Liver (tissue), 3 donors: Measurements from ENCODE around the gene SH3RF3.

Experiments used
- JUND ChIP-seq, 2 donors: IDR thresholded peaks; 2 replicates each; pipeline ENCODE4 v1.6.1; 2016; ENCODE audit warnings: antibody characterized with exemption in 2 of 2
- RAD21 ChIP-seq, 2 donors: IDR thresholded peaks; 2 replicates each; pipeline ENCODE4 v1.6.1; 2016; ENCODE audit warnings: antibody characterized with exemption in 2 of 2, mild to moderate bottlenecking in 2 of 2
- SP1 ChIP-seq: IDR thresholded peaks from 2 replicates; pipeline ENCODE4 v1.6.1; 2018; ENCODE audit warnings: antibody characterized with exemption, mild to moderate bottlenecking
- TAF1 ChIP-seq: conservative IDR thresholded peaks from 2 replicates; pipeline ENCODE4 v1.6.1; 2016; ENCODE audit warnings: antibody characterized with exemption, mild to moderate bottlenecking
- YY1 ChIP-seq: IDR thresholded peaks from 2 replicates; pipeline ENCODE4 v1.6.1; 2016; ENCODE audit warnings: antibody characterized with exemption, mild to moderate bottlenecking
- TF ChIP-seq, protein P1 (sequence below): fragments of 150-350 bp; IDR thresholded peaks from 2 replicates; pipeline ENCODE4 v1.5.1; 2017; ENCODE audit warnings: improper control_type of control experiment, low read depth, low read length; ENCODE audit not compliant: missing input control
- TF ChIP-seq, protein P2 (sequence below): IDR thresholded peaks from 2 replicates; pipeline ENCODE4 v1.6.1; 2016; ENCODE audit warnings: antibody characterized with exemption
- TF ChIP-seq, protein P3 (sequence below): IDR thresholded peaks from 2 replicates; pipeline ENCODE4 v1.6.1; 2016; ENCODE audit warnings: antibody characterized with exemption
- TF ChIP-seq, protein P4 (sequence below): IDR thresholded peaks from 2 replicates; pipeline ENCODE4 v1.6.1; 2016; ENCODE audit warnings: antibody characterized with exemption, mild to moderate bottlenecking
- donor health status: healthy.
- donor health status: healthy.

DNA sequence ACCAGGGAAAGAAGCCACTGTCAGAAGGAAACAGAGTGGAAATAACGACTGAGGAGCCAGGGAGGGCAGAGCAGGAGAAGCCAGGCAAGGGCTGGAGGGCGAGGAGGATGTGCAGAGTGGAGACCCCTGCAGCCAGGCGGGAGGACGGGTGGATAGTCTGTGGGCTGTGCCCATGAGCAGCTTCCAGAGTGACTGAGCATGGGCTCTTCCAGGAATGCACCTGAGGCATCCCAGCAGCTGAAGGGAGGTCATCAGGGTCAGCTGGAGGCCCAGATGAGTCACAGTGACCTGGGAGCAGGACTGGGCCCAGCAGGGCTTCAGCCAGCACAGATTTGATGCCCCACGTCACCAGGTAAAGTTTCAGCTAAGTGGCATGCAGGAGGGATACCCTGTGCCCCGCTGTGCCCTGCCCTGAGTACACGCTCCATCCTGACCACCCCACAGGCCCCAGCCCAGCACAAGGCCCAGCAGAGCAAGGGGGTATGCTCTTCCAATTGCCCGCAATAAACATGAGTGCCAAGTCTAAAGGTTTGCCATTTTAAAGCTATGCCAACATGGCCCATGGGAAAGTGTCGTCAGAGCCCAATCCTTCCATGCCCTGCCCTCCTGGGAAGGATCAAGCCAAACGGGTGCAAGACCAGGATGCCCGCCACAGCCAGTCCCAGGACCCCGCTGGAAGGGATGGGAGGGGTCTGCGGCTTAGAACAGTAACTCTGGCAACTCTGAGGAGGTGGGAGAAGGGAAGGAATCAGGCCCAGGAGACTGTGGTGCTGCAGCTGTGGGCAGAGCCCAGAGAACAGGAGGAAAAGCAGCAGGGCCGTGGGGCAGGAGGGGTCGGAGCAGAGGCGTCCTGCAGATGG lies 399.1 kb downstream of the SH3RF3 start:
- TF ChIP-seq YY1 (no peak), TAF1 (no peak), SP1 (no peak), JUND (IDR thresholded peaks at IDR 0.05) (no peak), RAD21 (IDR thresholded peaks at IDR 0.05) (no peak)
- TF ChIP-seq, protein P1, sequence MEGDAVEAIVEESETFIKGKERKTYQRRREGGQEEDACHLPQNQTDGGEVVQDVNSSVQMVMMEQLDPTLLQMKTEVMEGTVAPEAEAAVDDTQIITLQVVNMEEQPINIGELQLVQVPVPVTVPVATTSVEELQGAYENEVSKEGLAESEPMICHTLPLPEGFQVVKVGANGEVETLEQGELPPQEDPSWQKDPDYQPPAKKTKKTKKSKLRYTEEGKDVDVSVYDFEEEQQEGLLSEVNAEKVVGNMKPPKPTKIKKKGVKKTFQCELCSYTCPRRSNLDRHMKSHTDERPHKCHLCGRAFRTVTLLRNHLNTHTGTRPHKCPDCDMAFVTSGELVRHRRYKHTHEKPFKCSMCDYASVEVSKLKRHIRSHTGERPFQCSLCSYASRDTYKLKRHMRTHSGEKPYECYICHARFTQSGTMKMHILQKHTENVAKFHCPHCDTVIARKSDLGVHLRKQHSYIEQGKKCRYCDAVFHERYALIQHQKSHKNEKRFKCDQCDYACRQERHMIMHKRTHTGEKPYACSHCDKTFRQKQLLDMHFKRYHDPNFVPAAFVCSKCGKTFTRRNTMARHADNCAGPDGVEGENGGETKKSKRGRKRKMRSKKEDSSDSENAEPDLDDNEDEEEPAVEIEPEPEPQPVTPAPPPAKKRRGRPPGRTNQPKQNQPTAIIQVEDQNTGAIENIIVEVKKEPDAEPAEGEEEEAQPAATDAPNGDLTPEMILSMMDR = no peak
- TF ChIP-seq, protein P2, sequence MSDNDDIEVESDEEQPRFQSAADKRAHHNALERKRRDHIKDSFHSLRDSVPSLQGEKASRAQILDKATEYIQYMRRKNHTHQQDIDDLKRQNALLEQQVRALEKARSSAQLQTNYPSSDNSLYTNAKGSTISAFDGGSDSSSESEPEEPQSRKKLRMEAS = no peak
- TF ChIP-seq, protein P3, sequence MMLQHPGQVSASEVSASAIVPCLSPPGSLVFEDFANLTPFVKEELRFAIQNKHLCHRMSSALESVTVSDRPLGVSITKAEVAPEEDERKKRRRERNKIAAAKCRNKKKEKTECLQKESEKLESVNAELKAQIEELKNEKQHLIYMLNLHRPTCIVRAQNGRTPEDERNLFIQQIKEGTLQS = no peak
- TF ChIP-seq, protein P4, sequence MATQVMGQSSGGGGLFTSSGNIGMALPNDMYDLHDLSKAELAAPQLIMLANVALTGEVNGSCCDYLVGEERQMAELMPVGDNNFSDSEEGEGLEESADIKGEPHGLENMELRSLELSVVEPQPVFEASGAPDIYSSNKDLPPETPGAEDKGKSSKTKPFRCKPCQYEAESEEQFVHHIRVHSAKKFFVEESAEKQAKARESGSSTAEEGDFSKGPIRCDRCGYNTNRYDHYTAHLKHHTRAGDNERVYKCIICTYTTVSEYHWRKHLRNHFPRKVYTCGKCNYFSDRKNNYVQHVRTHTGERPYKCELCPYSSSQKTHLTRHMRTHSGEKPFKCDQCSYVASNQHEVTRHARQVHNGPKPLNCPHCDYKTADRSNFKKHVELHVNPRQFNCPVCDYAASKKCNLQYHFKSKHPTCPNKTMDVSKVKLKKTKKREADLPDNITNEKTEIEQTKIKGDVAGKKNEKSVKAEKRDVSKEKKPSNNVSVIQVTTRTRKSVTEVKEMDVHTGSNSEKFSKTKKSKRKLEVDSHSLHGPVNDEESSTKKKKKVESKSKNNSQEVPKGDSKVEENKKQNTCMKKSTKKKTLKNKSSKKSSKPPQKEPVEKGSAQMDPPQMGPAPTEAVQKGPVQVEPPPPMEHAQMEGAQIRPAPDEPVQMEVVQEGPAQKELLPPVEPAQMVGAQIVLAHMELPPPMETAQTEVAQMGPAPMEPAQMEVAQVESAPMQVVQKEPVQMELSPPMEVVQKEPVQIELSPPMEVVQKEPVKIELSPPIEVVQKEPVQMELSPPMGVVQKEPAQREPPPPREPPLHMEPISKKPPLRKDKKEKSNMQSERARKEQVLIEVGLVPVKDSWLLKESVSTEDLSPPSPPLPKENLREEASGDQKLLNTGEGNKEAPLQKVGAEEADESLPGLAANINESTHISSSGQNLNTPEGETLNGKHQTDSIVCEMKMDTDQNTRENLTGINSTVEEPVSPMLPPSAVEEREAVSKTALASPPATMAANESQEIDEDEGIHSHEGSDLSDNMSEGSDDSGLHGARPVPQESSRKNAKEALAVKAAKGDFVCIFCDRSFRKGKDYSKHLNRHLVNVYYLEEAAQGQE = no peak
